Activated T-helper 17 cell treated with anti-CD3 and anti-CD28 coated beads, Interleukin-2, amount 50 U/mL, for 72 hours (primary cell): Measurements from ENCODE around the gene PTPRN2. TPM values are rescaled to one million over a fixed set of nuclear protein-coding genes. Genes with fewer than 3 reads are reported as not detected.
"Not testable (repeated sequence)": the region's sequence is repeated elsewhere in the genome, so short reads cannot be mapped to it uniquely, and the experiment has no call there.

Experiments
- ATAC-seq: fragments of 150-1000 bp; cut with Tn5 transposase; replicated peaks from 2 replicates; pipeline ENCODE4 v1.10.0; 2021; ENCODE audit warnings: mild to moderate bottlenecking, moderate library complexity
- H3K27ac Mint-ChIP-seq: one replicate; pipeline ENCODE4 v1.8.0; 2022; ENCODE audit warnings: mixed read lengths
- H3K27me3 Mint-ChIP-seq: one replicate; pipeline ENCODE4 v1.8.0; 2022; ENCODE audit warnings: mixed read lengths
- H3K36me3 Mint-ChIP-seq: one replicate; pipeline ENCODE4 v1.8.0; 2022; ENCODE audit warnings: low read depth, mild to moderate bottlenecking, mixed read lengths
- H3K4me1 Mint-ChIP-seq: one replicate; pipeline ENCODE4 v1.8.0; 2022; ENCODE audit warnings: mixed read lengths
- H3K4me3 Mint-ChIP-seq: one replicate; pipeline ENCODE4 v1.8.0; 2022; ENCODE audit warnings: mild to moderate bottlenecking, mixed read lengths
- H3K9me3 Mint-ChIP-seq: one replicate; pipeline ENCODE4 v1.8.0; 2022; ENCODE audit warnings: mixed read lengths
- total RNA-seq, 2 donors: library from RNA; stranded (reverse); gene quantifications; one replicate each; pipeline ENCODE4 v1.2.3, GENCODE V29; 2022

The PTPRN2 gene
- total RNA-seq, 2 donors from 2014 or later, result 0.48 to 1.4 TPM

GRCh38 chr7:157740251-157740798, 847.3 kb downstream of the PTPRN2 start:
- no peak overlapping the region for H3K27ac Mint-ChIP-seq
- no peak overlapping the region for H3K4me3 Mint-ChIP-seq
- H3K9me3 Mint-ChIP-seq, result no peaks in the 10 kb centered on the region
- peaks cover 9% of the 10 kb centered on the region for H3K27me3 Mint-ChIP-seq
- no peak for ATAC-seq
- no peaks in the 10 kb centered on the region for H3K36me3 Mint-ChIP-seq
- no peaks in the 10 kb centered on the region for H3K4me1 Mint-ChIP-seq

- no peaks in the 10 kb centered on the region for H3K36me3 Mint-ChIP-seq
- H3K27me3 Mint-ChIP-seq, result peaks cover 9% of the 10 kb centered on the region
- no peaks in the 10 kb centered on the region for H3K9me3 Mint-ChIP-seq
- no peak for ATAC-seq
- no peak overlapping the region for H3K4me3 Mint-ChIP-seq
- H3K4me1 Mint-ChIP-seq, result no peaks in the 10 kb centered on the region
- no peak overlapping the region for H3K27ac Mint-ChIP-seq
Measured at GRCh38 chr7:157739650-157740049, 848.0 kb downstream of the PTPRN2 start.

- Mint-ChIP-seq H3K27ac (no peak overlapping the region), H3K9me3 (no peaks in the 10 kb centered on the region), H3K36me3 (no peaks in the 10 kb centered on the region), H3K4me3 (no peak overlapping the region), H3K4me1 (no peaks in the 10 kb centered on the region), H3K27me3 (peaks cover 9% of the 10 kb centered on the region)
- no peak for ATAC-seq
Measured at GRCh38 chr7:157739031-157739430, 848.6 kb downstream of the PTPRN2 start.

DNA sequence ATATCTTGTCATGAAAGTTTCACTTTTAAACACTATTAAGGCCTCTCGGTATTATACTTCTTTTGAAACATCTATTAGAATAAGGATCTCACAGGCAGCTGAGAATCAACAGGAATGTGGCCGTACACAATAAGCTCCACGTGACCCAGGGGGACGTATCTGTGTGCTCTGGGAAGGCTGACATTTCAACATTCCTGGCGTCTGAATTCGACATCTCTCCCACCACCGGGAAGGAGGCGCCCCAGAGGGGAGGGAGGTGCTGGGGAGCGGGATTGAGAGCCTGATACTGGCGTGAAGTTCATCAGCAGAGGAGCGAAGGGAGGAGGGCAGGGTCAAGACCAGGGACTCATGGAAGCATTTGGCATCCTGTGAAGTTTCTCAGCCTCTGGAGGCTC, 849.6 kb downstream of the PTPRN2 start:
- Mint-ChIP-seq H3K4me1 (no peaks in the 10 kb centered on the region), H3K27ac (no peak overlapping the region), H3K36me3 (no peaks in the 10 kb centered on the region), H3K9me3 (no peaks in the 10 kb centered on the region), H3K27me3 (peaks cover 9% of the 10 kb centered on the region), H3K4me3 (no peak overlapping the region)
- no peak for ATAC-seq

DNA sequence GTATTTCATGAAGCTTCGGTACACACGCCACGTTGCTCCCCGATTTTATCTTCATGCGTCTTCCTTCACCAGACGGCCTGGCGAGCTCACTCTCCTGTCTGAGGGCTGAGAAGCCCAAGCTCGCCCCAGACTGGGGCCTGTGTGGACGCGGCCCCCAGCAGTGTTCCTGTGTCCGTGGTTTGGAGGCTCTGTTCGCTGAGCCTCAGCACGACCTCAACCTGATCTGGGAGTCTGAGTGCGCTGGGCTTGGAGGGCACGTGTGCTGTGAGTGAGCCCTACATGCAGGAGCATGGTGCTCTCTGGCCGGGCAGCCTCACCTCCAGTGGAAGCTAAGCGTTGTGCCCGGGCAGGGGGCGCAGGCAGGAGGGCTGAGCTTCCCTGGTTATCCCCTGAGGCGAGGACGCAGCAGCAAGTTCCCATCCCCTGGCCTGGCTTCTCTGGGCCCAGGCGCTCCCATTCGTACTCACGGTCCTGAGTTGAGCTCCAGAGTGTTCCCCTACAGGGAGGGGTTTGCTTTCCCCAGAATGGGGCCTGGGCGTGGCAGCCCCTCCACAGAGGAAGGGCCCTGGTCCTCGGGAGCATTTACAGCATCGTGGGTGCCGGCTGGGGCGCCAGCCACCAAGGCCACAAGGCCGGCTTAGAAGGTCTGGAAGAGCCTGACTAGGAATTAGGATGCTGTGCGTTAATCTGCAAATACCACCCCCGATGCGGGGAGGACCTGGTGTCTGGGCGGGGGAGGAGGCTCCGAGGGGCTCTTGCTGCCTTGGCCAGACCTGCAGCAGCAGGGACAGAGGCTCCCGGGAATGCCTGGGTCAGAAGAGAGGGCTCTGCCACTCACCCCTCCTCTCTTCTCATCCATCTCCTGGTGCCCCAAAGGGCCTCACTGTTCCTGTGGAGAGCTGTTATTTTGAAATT, 850.2 kb downstream of the PTPRN2 start:
- peaks cover 9% of the 10 kb centered on the region for H3K27me3 Mint-ChIP-seq
- H3K4me3 Mint-ChIP-seq, result no peak overlapping the region
- no peak overlapping the region for H3K27ac Mint-ChIP-seq
- ATAC-seq, result no peak
- no peaks in the 10 kb centered on the region for H3K4me1 Mint-ChIP-seq
- H3K36me3 Mint-ChIP-seq, result no peaks in the 10 kb centered on the region
- no peaks in the 10 kb centered on the region for H3K9me3 Mint-ChIP-seq

DNA sequence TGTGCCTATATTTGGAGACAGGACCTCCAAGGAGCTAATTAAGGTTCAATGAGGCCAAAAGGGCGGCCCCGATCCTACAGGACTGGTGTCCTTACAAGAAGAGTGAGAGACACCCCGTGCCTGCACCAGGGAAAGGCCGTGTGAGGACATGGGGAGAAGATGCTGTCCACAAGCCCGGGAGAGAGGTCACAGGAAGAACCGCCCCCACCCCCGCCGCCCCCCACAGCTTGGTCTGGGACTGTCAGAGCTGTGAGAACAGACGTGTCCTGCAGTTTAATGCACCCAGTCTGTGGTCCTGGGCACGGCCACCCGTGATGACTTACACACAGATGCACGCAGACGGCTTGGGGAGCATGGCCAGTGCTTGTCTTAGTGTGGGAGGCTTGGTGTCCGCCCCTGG, 851.3 kb downstream of the PTPRN2 start:
- Mint-ChIP-seq H3K27me3 (peaks cover 7% of the 10 kb centered on the region), H3K36me3 (no peaks in the 10 kb centered on the region), H3K9me3 (no peaks in the 10 kb centered on the region), H3K4me3 (no peak overlapping the region), H3K4me1 (no peaks in the 10 kb centered on the region), H3K27ac (no peak overlapping the region)
- no peak for ATAC-seq

DNA sequence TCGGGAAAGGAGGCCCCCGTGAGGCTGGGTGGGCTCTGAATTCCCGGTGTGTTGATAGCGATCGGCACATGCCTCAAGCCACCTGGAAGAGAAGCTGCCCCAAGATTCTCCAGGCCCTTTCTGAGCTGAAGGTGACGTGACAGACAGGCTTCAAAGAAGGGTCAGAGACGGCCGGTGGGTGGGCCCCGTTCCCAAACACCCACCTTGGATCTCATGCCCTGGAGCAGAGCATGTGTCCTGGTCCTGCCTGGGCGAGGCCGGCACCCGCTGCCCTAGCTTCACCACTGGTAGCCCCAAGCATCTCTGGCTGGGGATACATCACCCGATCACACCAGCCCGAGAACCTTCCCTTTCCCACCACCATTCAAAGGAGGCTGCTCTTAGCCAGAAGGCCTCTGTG, 851.8 kb downstream of the PTPRN2 start:
- Mint-ChIP-seq H3K4me1 (no peaks in the 10 kb centered on the region), H3K36me3 (no peaks in the 10 kb centered on the region), H3K27me3 (peaks cover 5% of the 10 kb centered on the region), H3K9me3 (no peaks in the 10 kb centered on the region), H3K4me3 (no peak overlapping the region), H3K27ac (no peak overlapping the region)
- no peak for ATAC-seq

DNA sequence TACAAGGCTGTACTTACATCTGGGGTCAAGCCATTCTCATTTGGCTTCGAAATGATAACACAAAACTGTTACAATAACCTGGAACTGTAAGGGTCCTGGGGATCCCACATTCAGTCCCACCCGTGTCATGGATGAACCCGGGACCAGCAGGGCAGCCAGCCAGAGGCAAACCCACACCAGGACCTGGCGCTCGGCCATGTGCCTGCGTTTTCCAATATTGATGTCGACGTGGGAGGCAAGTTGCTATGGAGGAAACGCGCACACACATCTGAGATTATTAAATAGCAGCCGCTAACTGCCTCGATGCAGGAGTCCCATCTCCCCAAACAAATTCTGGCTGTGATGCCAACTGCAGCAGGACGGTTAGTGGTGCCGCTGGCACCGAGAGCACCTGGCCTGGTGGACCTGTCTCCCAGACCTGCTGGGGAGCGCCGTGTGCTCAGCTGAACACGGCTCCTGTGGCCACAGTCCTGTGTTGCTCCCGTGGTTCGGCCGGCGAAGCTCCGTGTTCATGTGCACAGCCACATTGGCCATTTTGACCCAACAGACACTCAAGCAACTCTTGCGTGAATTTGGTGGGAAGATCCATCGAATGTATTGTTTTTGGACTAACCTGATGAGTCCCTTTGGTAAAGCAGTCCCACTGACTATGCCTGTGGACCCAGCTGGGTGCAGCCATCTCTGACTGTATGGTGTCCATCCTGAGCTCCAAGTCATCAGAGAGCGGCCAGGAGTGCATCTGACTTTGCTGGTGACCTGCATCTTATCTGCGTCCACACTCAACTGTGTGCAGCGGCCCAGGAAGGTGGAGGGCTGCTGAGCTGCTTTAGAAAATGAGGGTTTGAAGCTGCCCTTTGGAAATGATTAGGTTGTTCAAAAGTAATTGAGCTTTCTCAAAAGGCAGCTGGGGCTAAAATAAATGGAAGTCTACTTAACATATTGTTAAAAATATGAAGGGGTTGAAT, 852.7 kb downstream of the PTPRN2 start:
- Mint-ChIP-seq H3K9me3 (no peaks in the 10 kb centered on the region), H3K4me3 (no peak overlapping the region), H3K27ac (no peak overlapping the region), H3K4me1 (no peaks in the 10 kb centered on the region), H3K36me3 (no peaks in the 10 kb centered on the region), H3K27me3 (peaks cover 5% of the 10 kb centered on the region)
- no peak for ATAC-seq

DNA sequence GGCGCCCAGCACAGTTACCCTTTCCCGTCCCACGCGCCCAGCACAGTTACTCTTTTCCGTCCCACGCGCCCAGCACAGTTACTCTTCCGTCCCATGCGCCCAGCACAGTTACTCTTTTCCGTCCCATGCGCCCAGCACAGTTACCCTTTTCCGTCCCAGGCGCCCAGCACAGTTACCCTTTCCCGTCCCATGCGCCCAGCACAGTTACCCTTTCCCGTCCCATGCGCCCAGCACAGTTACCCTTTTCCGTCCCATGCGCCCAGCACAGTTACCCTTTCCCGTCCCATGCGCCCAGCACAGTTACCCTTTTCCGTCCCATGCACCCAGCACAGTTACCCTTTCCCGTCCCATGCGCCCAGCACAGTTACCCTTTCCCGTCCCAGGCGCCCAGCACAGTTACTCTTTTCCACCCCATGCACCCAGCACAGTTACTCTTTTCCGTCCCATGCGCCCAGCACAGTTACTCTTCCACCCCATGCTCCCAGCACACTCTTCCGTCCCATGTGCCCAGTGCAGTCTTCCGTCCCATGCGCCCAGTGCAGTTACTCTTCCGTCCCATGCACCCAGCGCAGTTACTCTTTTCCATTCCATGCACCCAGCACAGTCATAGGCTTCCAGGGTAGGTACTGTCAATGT, 853.7 kb downstream of the PTPRN2 start:
- not testable (repeated sequence) for H3K4me3 Mint-ChIP-seq, H3K9me3 Mint-ChIP-seq, H3K27me3 Mint-ChIP-seq, H3K4me1 Mint-ChIP-seq, H3K27ac Mint-ChIP-seq, ATAC-seq, H3K36me3 Mint-ChIP-seq

DNA sequence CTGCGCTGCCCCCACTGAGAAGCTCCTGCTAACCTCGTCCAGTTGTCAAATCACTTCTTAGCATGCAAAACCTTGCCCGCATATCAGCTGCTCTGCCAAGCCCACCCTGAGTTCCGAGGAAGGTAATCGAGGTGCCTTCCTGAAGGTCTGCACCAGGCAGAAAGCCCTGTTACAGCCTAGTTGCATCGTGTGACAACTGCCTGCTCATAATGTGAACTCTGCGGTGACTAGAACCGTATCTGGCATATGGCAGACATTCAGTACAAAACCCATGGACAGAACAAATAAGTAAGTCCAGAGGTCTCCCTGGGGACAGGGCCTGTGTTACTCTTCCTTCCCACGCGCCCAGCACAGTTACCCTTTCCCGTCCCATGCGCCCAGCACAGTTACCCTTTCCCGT, 856.5 kb downstream of the PTPRN2 start:
- H3K4me1 Mint-ChIP-seq, result no peaks in the 10 kb centered on the region
- ATAC-seq, result no peak

GRCh38 chr7:157730614-157731013, 857.0 kb downstream of the PTPRN2 start:
- no peak overlapping the region for H3K27ac Mint-ChIP-seq
- H3K27me3 Mint-ChIP-seq, result peaks cover 2% of the 10 kb centered on the region
- no peak overlapping the region for H3K4me3 Mint-ChIP-seq
- no peaks in the 10 kb centered on the region for H3K9me3 Mint-ChIP-seq
- ATAC-seq, result no peak
- no peaks in the 10 kb centered on the region for H3K4me1 Mint-ChIP-seq
- H3K36me3 Mint-ChIP-seq, result no peaks in the 10 kb centered on the region

More for the DNA sequence above, 856.5 kb downstream of the PTPRN2 start:
- Mint-ChIP-seq H3K27ac (no peak overlapping the region), H3K4me3 (no peak overlapping the region), H3K27me3 (peaks cover 2% of the 10 kb centered on the region), H3K9me3 (no peaks in the 10 kb centered on the region), H3K36me3 (no peaks in the 10 kb centered on the region)

- Mint-ChIP-seq H3K27ac (no peak overlapping the region), H3K36me3 (no peaks in the 10 kb centered on the region), H3K4me1 (no peaks in the 10 kb centered on the region), H3K27me3 (peaks cover 2% of the 10 kb centered on the region), H3K4me3 (no peak overlapping the region), H3K9me3 (no peaks in the 10 kb centered on the region)
- no peak for ATAC-seq
Measured at GRCh38 chr7:157729566-157729965, 858.1 kb downstream of the PTPRN2 start.

DNA sequence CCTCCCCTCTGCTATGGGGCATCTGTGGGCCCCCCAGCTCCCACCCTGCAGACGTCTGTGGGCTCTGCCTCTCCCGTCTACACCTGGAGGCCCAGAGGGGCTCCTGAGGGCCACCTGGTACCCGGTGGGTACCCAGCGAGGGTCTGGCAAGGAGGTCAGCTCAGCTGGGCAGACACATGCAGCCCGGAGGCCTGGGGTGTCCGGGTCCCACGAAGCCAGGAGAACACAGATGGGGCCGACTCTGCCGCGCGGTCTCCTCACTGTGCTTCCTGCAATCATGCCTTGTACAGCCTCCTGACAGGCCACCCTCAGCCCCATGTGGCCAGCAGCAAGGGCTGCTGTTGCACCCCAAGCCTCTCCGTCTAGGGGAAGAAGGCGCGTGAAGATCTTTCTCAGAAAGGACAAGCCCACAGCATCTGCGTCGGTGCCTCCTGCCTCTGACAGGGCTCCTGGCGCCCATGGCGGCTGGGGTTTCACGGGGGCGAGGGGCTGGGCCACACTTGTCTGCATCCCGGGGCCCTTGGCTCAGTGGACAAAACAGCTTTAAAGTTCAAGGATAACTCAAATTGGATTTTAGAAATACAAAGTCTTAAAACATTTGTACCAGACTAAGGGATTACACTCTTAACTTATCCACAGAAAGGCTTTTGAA, 859.5 kb downstream of the PTPRN2 start:
- Mint-ChIP-seq H3K4me1 (no peaks in the 10 kb centered on the region), H3K9me3 (no peaks in the 10 kb centered on the region), H3K27ac (no peak overlapping the region)

GRCh38 chr7:157726764-157727163, 860.9 kb downstream of the PTPRN2 start:
- Mint-ChIP-seq H3K36me3 (no peaks in the 10 kb centered on the region), H3K27ac (no peak overlapping the region), H3K4me3 (no peak overlapping the region), H3K9me3 (no peaks in the 10 kb centered on the region), H3K4me1 (no peaks in the 10 kb centered on the region), H3K27me3 (peaks cover 15% of the 10 kb centered on the region)
- ATAC-seq, result no peak

More for the DNA sequence above, 859.5 kb downstream of the PTPRN2 start:
- Mint-ChIP-seq H3K36me3 (no peaks in the 10 kb centered on the region), H3K27me3 (peaks cover 15% of the 10 kb centered on the region), H3K4me3 (no peak overlapping the region)
- no peak for ATAC-seq
